Nephron (organoid): ENCODE measurements around the gene CTNND2.

Source experiments
- H3K27ac Mint-ChIP-seq, 3 experiments: 2 replicates each; pipeline ENCODE4 v1.8.0; 2020; ENCODE audit warnings: mixed read lengths in 3 of 3, mild to moderate bottlenecking in 2 of 3, moderate library complexity in 1 of 3
- H3K27me3 Mint-ChIP-seq: 2 replicates; pipeline ENCODE4 v1.8.0; 2021; ENCODE audit warnings: low read depth, mild to moderate bottlenecking, moderate library complexity, mixed read lengths
- H3K36me3 Mint-ChIP-seq: 2 replicates; pipeline ENCODE4 v1.8.0; 2020; ENCODE audit warnings: low read depth, mixed read lengths
- H3K4me1 Mint-ChIP-seq: 2 replicates; pipeline ENCODE4 v1.8.0; 2020; ENCODE audit warnings: mixed read lengths
- H3K4me3 Mint-ChIP-seq, 3 experiments: 2 replicates each; pipeline ENCODE4 v1.8.0; 2020; ENCODE audit warnings: mild to moderate bottlenecking in 3 of 3, mixed read lengths in 3 of 3, moderate library complexity in 2 of 3
- H3K9me3 Mint-ChIP-seq: 2 replicates; pipeline ENCODE4 v1.8.0; 2020; ENCODE audit warnings: mixed read lengths
- TF ChIP-seq, protein P1 (sequence below), 3 experiments: fragments of 200-600 bp; sonication (generic); IDR thresholded peaks; one replicate each; pipeline ENCODE4 v1.5.0; 2021; ENCODE audit warnings: antibody characterized with exemption in 3 of 3; ENCODE audit not compliant: unreplicated experiment in 3 of 3

CTNND2 gene

DNA sequence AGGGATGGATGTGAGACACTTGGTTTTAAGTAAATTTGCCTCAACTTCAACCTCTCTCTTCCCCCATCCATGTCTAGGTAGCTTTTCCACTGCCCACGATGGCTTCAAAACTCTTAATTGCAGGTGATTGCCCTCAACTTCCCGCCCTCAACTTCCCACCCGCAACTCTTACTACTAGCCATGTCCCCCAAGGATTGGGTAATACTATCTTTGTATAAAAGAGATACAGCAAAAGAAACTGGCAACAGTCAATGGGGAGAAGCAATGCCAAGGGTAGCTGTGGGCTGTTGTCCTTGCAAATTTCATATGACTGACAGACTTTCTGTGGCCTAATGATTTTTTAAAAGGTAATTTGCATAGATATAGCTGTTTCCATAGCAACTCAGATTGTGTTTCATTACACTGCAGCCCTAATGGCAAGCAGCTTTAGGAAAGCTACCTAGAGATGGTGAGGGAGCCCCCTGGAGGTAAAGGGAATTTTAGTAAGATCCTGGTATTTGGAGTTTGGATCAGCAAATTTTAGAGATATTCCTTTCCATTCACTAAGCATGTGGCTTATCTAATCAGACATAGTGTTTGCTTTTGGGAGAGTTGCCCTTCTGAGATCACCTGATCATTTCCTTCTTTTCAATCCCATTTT, 721.7 kb downstream of the CTNND2 start:
- Mint-ChIP-seq H3K27ac (no peak overlapping the region), H3K4me3 (no peak overlapping the region), H3K27me3 (no peaks in the 10 kb centered on the region), H3K9me3 (no peaks in the 10 kb centered on the region), H3K4me1 (no peaks in the 10 kb centered on the region), H3K36me3 (no peaks in the 10 kb centered on the region)
- TF ChIP-seq, protein P1, sequence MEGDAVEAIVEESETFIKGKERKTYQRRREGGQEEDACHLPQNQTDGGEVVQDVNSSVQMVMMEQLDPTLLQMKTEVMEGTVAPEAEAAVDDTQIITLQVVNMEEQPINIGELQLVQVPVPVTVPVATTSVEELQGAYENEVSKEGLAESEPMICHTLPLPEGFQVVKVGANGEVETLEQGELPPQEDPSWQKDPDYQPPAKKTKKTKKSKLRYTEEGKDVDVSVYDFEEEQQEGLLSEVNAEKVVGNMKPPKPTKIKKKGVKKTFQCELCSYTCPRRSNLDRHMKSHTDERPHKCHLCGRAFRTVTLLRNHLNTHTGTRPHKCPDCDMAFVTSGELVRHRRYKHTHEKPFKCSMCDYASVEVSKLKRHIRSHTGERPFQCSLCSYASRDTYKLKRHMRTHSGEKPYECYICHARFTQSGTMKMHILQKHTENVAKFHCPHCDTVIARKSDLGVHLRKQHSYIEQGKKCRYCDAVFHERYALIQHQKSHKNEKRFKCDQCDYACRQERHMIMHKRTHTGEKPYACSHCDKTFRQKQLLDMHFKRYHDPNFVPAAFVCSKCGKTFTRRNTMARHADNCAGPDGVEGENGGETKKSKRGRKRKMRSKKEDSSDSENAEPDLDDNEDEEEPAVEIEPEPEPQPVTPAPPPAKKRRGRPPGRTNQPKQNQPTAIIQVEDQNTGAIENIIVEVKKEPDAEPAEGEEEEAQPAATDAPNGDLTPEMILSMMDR (IDR thresholded peaks at IDR 0.05; ENCODE audit: unreplicated experiment in 3 of 3) = peak; percentile 52 to 61 (median 53)

DNA sequence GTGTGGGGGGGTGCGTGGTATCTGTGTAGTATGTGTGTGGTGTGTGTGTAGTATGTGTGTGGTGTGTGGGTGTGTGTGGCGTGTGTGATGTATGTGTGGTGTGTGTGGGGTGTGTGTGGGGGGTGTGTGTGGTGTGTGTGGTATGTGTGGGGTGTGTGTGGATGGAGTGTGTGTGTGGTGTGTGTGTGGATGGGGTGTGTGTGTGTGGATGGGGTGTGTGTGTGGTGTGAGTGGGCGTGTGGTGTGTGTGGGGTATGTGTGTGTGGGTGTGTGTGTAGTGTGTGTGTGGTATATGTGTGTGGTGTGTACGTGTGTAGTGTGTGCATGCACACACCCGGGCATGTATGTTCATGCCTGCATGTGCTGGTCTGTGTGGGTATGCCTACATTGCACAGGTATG, 722.3 kb downstream of the CTNND2 start:
- TF ChIP-seq, protein P1 (IDR thresholded peaks at IDR 0.05; ENCODE audit: unreplicated experiment in 3 of 3) = no peak
- no peaks in the 10 kb centered on the region for H3K36me3 Mint-ChIP-seq
- H3K4me1 Mint-ChIP-seq = no peaks in the 10 kb centered on the region
- H3K27ac Mint-ChIP-seq = no peak overlapping the region
- H3K4me3 Mint-ChIP-seq = no peak overlapping the region
- H3K9me3 Mint-ChIP-seq = no peaks in the 10 kb centered on the region
- no peaks in the 10 kb centered on the region for H3K27me3 Mint-ChIP-seq

DNA sequence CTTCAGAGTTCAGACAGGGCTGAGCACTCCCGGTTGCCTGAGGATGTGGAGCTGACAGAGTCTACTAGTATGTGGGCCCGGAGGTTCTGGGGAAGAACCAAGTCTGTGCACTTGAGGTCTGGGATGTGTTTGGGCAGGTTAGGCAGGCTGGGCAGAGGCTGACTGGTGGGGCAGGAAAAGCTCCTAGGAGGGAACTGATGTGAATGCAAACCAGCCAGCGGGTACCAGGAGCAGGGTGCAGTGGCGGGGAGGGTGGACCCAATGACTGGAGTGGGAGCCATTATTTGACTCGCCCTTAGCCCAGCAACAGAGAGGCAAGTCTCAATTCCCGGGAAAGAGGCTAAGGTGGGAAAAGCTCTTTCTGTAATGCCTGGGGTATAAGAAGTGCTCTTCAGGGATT, 723.4 kb downstream of the CTNND2 start:
- H3K27ac Mint-ChIP-seq = no peak overlapping the region

DNA sequence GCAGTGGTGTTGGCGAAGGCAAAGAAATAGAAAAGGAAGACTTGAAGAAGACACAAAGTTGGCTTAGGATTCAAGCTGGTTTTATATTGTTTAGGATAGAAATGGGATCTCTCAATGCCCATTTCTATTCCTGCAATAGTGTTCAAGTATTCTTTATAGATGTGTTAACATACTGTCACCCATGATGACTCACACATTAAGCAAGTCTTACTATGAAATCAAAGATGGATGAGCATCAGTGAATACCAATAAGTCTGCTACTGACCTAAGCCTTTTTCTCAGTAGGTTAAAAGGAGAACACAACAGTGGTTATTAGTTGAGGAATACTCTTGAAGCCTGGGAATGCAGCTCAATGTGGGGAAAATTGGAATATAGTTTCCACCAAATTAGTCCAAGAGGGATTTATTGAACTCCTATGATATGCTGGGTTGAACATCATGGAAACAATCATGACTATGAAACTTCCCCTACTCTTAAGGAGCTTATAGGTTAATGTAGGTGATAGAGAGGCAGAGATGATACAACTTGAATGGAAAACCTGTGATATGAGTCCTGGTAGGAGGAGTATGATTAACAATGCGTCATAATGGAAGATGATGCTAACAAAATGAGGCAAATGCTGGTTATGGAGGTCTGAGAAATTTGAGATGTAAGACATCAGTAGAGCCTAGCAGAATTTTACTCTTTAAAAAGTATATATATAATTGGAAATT, 726.1 kb downstream of the CTNND2 start:
- Mint-ChIP-seq H3K4me1 (no peaks in the 10 kb centered on the region), H3K9me3 (no peaks in the 10 kb centered on the region), H3K4me3 (no peak overlapping the region), H3K27me3 (no peaks in the 10 kb centered on the region), H3K36me3 (no peaks in the 10 kb centered on the region), H3K27ac (no peak overlapping the region)
- TF ChIP-seq, protein P1 (IDR thresholded peaks at IDR 0.05; ENCODE audit: unreplicated experiment in 3 of 3) = no peak

More for the DNA sequence above, 723.4 kb downstream of the CTNND2 start:
- Mint-ChIP-seq H3K27me3 (no peaks in the 10 kb centered on the region), H3K4me1 (no peaks in the 10 kb centered on the region), H3K9me3 (no peaks in the 10 kb centered on the region), H3K4me3 (no peak overlapping the region), H3K36me3 (no peaks in the 10 kb centered on the region)
- TF ChIP-seq, protein P1 (IDR thresholded peaks at IDR 0.05; ENCODE audit: unreplicated experiment in 3 of 3) = no peak

DNA sequence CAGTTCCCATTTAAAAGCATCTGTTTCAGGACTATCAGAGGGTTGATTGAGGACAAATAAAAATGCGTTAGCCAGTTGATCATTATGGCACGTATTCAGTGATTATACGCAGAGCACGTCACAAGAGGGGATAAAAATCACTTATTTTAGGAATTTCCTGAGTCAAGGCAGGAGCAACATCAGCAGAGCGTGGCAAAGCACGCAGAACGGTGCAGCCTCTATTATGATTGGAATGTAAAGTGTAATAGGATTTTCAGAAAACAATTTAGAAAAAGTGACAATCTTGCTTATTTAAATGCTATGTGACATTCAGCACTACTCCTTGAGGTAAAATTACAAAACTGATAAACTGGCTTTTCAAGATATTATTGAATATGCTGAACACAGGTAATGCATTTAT, 729.7 kb downstream of the CTNND2 start:
- Mint-ChIP-seq H3K4me1 (no peaks in the 10 kb centered on the region), H3K27ac (no peak overlapping the region), H3K27me3 (no peaks in the 10 kb centered on the region), H3K36me3 (no peaks in the 10 kb centered on the region), H3K4me3 (no peak overlapping the region), H3K9me3 (no peaks in the 10 kb centered on the region)
- TF ChIP-seq, protein P1 (IDR thresholded peaks at IDR 0.05; ENCODE audit: unreplicated experiment in 3 of 3) = no peak

DNA sequence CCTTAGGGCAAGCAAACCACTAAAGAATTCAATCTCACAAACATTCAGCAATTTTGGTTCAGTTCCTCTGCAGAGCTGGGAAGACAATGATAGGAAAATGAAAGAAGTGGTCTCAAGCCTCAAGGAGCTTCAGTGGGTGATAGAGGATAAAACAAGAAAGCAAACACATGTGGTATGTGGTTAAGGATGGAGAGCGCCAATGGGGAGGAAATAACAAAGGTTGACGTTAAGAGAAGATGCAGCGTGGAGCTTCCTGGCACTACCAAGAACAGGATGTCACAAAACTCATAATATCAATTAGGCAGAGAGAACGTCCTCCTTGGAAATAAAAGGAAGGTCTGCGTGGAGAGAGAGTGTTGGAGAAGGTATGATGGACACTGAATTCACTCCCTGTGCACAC, 731.8 kb downstream of the CTNND2 start:
- TF ChIP-seq, protein P1 (IDR thresholded peaks at IDR 0.05; ENCODE audit: unreplicated experiment in 3 of 3) = no peak
- Mint-ChIP-seq H3K9me3 (no peaks in the 10 kb centered on the region), H3K4me1 (no peaks in the 10 kb centered on the region), H3K27me3 (no peaks in the 10 kb centered on the region), H3K27ac (no peak overlapping the region), H3K4me3 (no peak overlapping the region), H3K36me3 (no peaks in the 10 kb centered on the region)
